AG04450 (cell line): ENCODE results near the gene STK4. TPM values are rescaled to one million over a fixed set of nuclear protein-coding genes. Genes with fewer than 3 reads are reported as not detected.

Experiments used
- CTCF ChIA-PET: fragments of 300-600, 350-600 bp; formaldehyde crosslinking; extraction: SDS; loops from one replicate; lab custom pipeline; 2022; ENCODE audit warnings: antibody characterized with exemption, inconsistent platforms; lab: Charles Lee
- POLR2A ChIA-PET: fragments of 350-600 bp; formaldehyde crosslinking; extraction: SDS; loops from one replicate; lab custom pipeline; 2021; ENCODE audit warnings: antibody characterized with exemption, inconsistent platforms; lab: Yijun Ruan, JAX
- DNase-seq: peaks from one replicate; pipeline ENCODE4 v3.0.0-alpha.2; 2011; ENCODE audit warnings: low read depth, low spot score
- H3K27ac ChIP-seq: one replicate; pipeline ENCODE4 v1.5.1; 2012; ENCODE audit warnings: low read depth, low read length, control low read depth
- H3K27me3 ChIP-seq: one replicate; pipeline ENCODE4 v1.6.0; 2012; ENCODE audit warnings: low read length; ENCODE audit not compliant: control insufficient read depth, insufficient read depth
- H3K4me3 ChIP-seq: 2 replicates; pipeline ENCODE4 v1.5.1; 2011; ENCODE audit warnings: mild to moderate bottlenecking, low read depth, low read length, control low read depth
- H3K9me3 ChIP-seq: 2 replicates; pipeline ENCODE4 v1.5.1; 2012; ENCODE audit warnings: low read length; ENCODE audit not compliant: control insufficient read depth, insufficient read depth
- CTCF ChIP-seq: IDR thresholded peaks from 2 replicates; pipeline ENCODE4 v1.5.1; 2011; ENCODE audit warnings: low read depth, low read length, control low read depth, inconsistent platforms
- polyA plus RNA-seq: library from polyadenylated mRNA; depleted of rRNA; stranded (reverse); fragments of >200 nt; gene quantifications from 2 replicates; pipeline ENCODE4 v1.2.3, GENCODE V29; 2011

The STK4 gene
- polyA plus RNA-seq, 1 experiment = 25.1 TPM

- TF ChIP-seq CTCF = no peak
- DNase-seq = no peak
- POLR2A ChIA-PET = no interaction called here
- CTCF ChIA-PET = interaction anchor here (0.8 to 1.7 kb wide), 7 partner anchors 23 to 227 kb away, joined by 3 to 14 read pairs (median 4); no protein-coding TSS in a partner anchor
- Histone ChIP-seq H3K4me3 (no peak overlapping the region), H3K27ac (no peak overlapping the region), H3K27me3 (no peaks in the 10 kb centered on the region), H3K9me3 (0 out of 2 replicates have a peak, but pooled peaks cover 3% of the 10 kb centered on the region)
These were observed 101.2 kb downstream of the STK4 start for GRCh38 chr20:45067558-45067957.

DNA sequence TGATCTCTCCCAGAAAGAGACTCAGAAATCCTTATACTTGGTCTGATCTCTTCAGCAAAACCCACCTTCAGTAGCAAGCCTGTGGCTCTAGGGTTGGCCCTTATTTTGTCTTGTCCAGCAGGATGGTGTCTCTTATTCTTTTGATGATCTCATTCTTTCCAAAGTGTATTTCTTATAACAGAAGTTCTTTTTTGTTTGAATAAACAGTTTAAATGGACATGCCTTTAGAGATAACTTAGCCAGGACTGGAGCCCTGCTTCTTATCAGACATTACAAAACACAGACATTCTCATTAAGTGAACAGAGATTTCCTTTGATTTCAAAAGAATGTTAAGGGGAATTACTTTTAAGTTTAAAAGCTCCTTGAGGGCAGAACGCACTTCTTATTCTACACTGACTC, 102.9 kb downstream of the STK4 start:
- no peak for TF ChIP-seq CTCF
- DNase-seq = no peak
- H3K27ac ChIP-seq = no peak overlapping the region
- H3K9me3 ChIP-seq = 0 out of 2 replicates have a peak, but pooled peaks cover 3% of the 10 kb centered on the region
- H3K4me3 ChIP-seq = no peak overlapping the region
- ChIA-PET POLR2A (no interaction called here), CTCF (interaction anchor here (0.5 to 4.2 kb wide), 3 partner anchors 25 to 372 kb away, joined by 3 to 44 read pairs (median 32); no protein-coding TSS in a partner anchor)
- no peaks in the 10 kb centered on the region for H3K27me3 ChIP-seq

DNA sequence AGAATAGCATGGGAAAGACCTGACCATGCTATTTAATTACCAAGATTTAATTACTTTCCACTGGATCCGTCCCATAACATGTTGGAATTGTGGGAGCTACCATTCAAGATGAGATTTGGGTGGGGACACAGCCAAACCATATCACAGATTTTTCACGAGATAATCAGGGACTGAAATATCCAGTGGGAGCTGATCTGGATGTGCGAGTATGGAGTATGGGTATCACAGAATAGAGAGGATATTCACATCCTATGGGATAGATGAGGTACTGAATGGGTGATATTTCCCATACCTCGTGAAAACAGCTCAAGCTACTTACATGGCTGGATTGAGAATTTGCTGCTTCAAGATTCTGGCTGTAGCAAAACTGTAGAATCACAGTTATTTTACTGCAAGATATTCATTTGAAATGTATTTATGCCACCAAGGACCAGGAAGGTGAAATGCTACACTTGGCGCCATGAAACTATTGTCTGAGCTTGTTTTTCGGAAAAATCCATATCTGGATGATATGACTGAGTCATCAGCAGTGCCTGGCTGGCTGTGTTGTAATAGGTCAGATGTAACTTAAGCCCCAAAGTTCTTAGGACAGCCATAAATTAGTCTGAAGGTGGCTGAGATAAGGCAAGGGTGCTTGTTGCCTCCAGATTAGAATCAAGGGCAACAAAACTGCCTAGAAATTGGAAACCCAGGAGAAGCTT, 104.8 kb downstream of the STK4 start:
- no peak for DNase-seq
- Histone ChIP-seq H3K9me3 (0 out of 2 replicates have a peak, but pooled peaks cover 3% of the 10 kb centered on the region), H3K4me3 (no peak overlapping the region), H3K27ac (no peak overlapping the region), H3K27me3 (no peaks in the 10 kb centered on the region)
- TF ChIP-seq CTCF = no peak
- POLR2A ChIA-PET = interaction anchor here (0.5 kb wide), 1 partner anchor 186 kb away, joined by 3 read pairs; the partner anchor contains the start of gene YWHAB
- CTCF ChIA-PET = interaction anchor here (0.6 to 4.2 kb wide), 12 partner anchors 8 to 230 kb away, joined by 3 to 44 read pairs (median 4); no protein-coding TSS in a partner anchor

DNA sequence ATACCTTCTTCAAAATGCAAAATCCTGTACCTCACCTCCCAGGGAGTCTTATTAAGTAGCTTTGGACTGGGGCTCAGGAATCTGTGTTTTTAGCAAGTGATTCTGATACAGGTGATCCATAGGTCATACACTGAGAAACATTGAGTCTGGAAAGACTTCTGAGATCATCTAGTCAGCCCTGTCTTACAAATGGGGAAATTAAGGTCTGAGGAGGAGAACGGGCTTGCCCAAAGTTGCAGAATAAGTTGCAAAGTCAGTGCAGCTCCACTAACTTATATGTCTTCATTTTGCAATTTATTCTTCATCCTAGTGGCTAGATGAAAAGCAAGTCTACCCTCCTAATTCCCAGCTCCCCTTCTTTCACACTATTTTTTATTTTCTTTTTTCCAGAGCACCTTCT, 105.8 kb downstream of the STK4 start:
- ChIA-PET POLR2A (no interaction called here), CTCF (interaction anchor here (1.0 to 4.2 kb wide), 10 partner anchors 7 to 229 kb away, joined by 3 to 44 read pairs (median 4); no protein-coding TSS in a partner anchor)
- DNase-seq = no peak
- Histone ChIP-seq H3K4me3 (no peak overlapping the region), H3K27ac (no peak overlapping the region), H3K9me3 (0 out of 2 replicates have a peak, but pooled peaks cover 3% of the 10 kb centered on the region), H3K27me3 (no peaks in the 10 kb centered on the region)
- TF ChIP-seq CTCF = no peak

DNA sequence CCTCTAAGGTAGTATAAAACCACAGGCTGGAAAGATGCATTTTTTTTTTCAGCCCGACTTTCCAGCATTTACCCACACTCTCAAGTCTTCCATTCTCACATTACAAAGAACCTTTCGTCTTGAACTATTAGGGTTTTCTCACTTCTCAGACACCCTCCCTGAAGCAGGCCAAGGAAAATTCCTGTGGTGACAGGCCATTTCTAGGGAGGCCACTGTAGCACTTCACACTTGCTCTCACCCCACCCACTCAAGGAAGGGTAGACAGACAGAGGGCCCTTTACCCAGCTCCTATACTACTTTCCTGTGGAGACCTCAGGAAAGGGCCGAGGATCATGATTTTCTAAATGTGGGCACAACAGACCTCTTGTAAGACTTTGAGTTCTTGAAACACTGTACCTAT, 106.9 kb downstream of the STK4 start:
- H3K27me3 ChIP-seq = no peaks in the 10 kb centered on the region
- CTCF ChIA-PET = interaction anchor here (1.0 to 4.2 kb wide), 3 partner anchors 23 to 220 kb away, joined by 4 to 44 read pairs (median 4); no protein-coding TSS in a partner anchor

More for the DNA sequence above, 106.9 kb downstream of the STK4 start:
- H3K9me3 ChIP-seq = 0 out of 2 replicates have a peak, but pooled peaks cover 3% of the 10 kb centered on the region
- H3K27ac ChIP-seq = no peak overlapping the region
- no peak for DNase-seq
- no peak for TF ChIP-seq CTCF
- POLR2A ChIA-PET = no interaction called here
- no peak overlapping the region for H3K4me3 ChIP-seq
